ENCODE data around the gene C11orf87. TPM values are rescaled to one million over a fixed set of nuclear protein-coding genes. Genes with fewer than 3 reads are reported as not detected.

C11orf87 gene
- total RNA-seq, 2 donors from 2014 or later: not detected

- Histone ChIP-seq H3K36me3 (ENCODE audit: control insufficient read depth, insufficient read depth, low read length) (no peaks in the 10 kb centered on the region), H3K9ac (ENCODE audit: extremely low read depth, low read length, poor library complexity, severe bottlenecking) (no peak overlapping the region), H3K27ac (ENCODE audit: low read depth, low read length) (no peak overlapping the region), H3K4me3 (ENCODE audit: low read length) (no peak overlapping the region), H3K27me3 (ENCODE audit: control insufficient read depth, insufficient read depth, low read length, poor library complexity, severe bottlenecking) (no peaks in the 10 kb centered on the region), H3K9me3 (ENCODE audit: control insufficient read depth, low read length) (no peaks in the 10 kb centered on the region), H3K4me1 (ENCODE audit: control insufficient read depth, insufficient read depth, low read length) (no peaks in the 10 kb centered on the region)
- Mint-ChIP-seq H3K27me3 (ENCODE audit: insufficient read depth) (no peaks in the 10 kb centered on the region), H3K27ac (no peak overlapping the region), H3K4me3 (no peak overlapping the region), H3K4me1 (peaks cover 13% of the 10 kb centered on the region), H3K36me3 (ENCODE audit: low read depth) (no peaks in the 10 kb centered on the region), H3K9me3 (no peaks in the 10 kb centered on the region)
- TF ChIP-seq CTCF (conservative IDR thresholded peaks at IDR 0.05): no peak
- DNase-seq: no peak
- 94% methylated on average over 1 of the region's 1 CpG; no CpG with 5 or more reads in 1 of the 2 experiments for WGBS, 2 experiments (ENCODE audit: insufficient coverage in 1 of 2, insufficient read length in 1 of 2)
These were observed 37.1 kb upstream of the C11orf87 start for GRCh38 chr11:109384873-109385272.

- no peak for TF ChIP-seq CTCF (conservative IDR thresholded peaks at IDR 0.05)
- Mint-ChIP-seq H3K27me3 (ENCODE audit: insufficient read depth) (no peaks in the 10 kb centered on the region), H3K36me3 (ENCODE audit: low read depth) (no peaks in the 10 kb centered on the region), H3K4me3 (no peak overlapping the region), H3K27ac (no peak overlapping the region), H3K9me3 (no peaks in the 10 kb centered on the region), H3K4me1 (peaks cover 13% of the 10 kb centered on the region)
- Histone ChIP-seq H3K9me3 (ENCODE audit: control insufficient read depth, low read length) (no peaks in the 10 kb centered on the region), H3K4me3 (ENCODE audit: low read length) (no peak overlapping the region), H3K9ac (ENCODE audit: extremely low read depth, low read length, poor library complexity, severe bottlenecking) (no peak overlapping the region), H3K36me3 (ENCODE audit: control insufficient read depth, insufficient read depth, low read length) (no peaks in the 10 kb centered on the region), H3K4me1 (ENCODE audit: control insufficient read depth, insufficient read depth, low read length) (no peaks in the 10 kb centered on the region), H3K27me3 (ENCODE audit: control insufficient read depth, insufficient read depth, low read length, poor library complexity, severe bottlenecking) (no peaks in the 10 kb centered on the region), H3K27ac (ENCODE audit: low read depth, low read length) (no peak overlapping the region)
- DNase-seq: no peak
- WGBS, 2 experiments (ENCODE audit: insufficient coverage in 1 of 2, insufficient read length in 1 of 2): 58 to 80% methylated on average over 2 to 3 of the region's 3 CpGs
These were observed 33.0 kb upstream of the C11orf87 start for GRCh38 chr11:109388982-109389381.

GRCh38 chr11:109390752-109391151 lies 31.2 kb upstream of the C11orf87 start:
- H3K27ac ChIP-seq (ENCODE audit: low read depth, low read length): no peak overlapping the region
- H3K27me3 Mint-ChIP-seq (ENCODE audit: insufficient read depth): no peaks in the 10 kb centered on the region
- no peaks in the 10 kb centered on the region for H3K27me3 ChIP-seq (ENCODE audit: control insufficient read depth, insufficient read depth, low read length, poor library complexity, severe bottlenecking)
- no peak overlapping the region for H3K9ac ChIP-seq (ENCODE audit: extremely low read depth, low read length, poor library complexity, severe bottlenecking)
- TF ChIP-seq CTCF (conservative IDR thresholded peaks at IDR 0.05): no peak
- H3K4me3 Mint-ChIP-seq: no peak overlapping the region
- H3K4me1 ChIP-seq (ENCODE audit: control insufficient read depth, insufficient read depth, low read length): no peaks in the 10 kb centered on the region
- no peaks in the 10 kb centered on the region for H3K36me3 ChIP-seq (ENCODE audit: control insufficient read depth, insufficient read depth, low read length)
- 31% methylated on average over 2 of the region's 2 CpGs; no CpG with 5 or more reads in 1 of the 2 experiments for WGBS, 2 experiments (ENCODE audit: insufficient coverage in 1 of 2, insufficient read length in 1 of 2)
- H3K9me3 ChIP-seq (ENCODE audit: control insufficient read depth, low read length): no peaks in the 10 kb centered on the region
- no peaks in the 10 kb centered on the region for H3K36me3 Mint-ChIP-seq (ENCODE audit: low read depth)
- H3K4me3 ChIP-seq (ENCODE audit: low read length): no peak overlapping the region
- no peak for DNase-seq
- peaks cover 13% of the 10 kb centered on the region for H3K4me1 Mint-ChIP-seq
- H3K9me3 Mint-ChIP-seq: no peaks in the 10 kb centered on the region
- H3K27ac Mint-ChIP-seq: no peak overlapping the region

All from endodermal cell (in vitro differentiated cells).